NB4 (cell line): ENCODE results near the gene EGR1.

ENCODE experiments used
- DNase-seq: peaks from one replicate; pipeline ENCODE4 v3.0.0; 2010; ENCODE audit warnings: low read depth
- H3K4me3 ChIP-seq: one replicate; pipeline ENCODE4 v1.5.1; 2011; ENCODE audit warnings: mild to moderate bottlenecking, low read depth, low read length, moderate library complexity
- MAX ChIP-seq: IDR thresholded peaks from 2 replicates; pipeline ENCODE4 v1.6.1; 2011; ENCODE audit warnings: low read depth, low read length
- MYC ChIP-seq: IDR thresholded peaks from 2 replicates; pipeline ENCODE4 v1.6.1; 2011; ENCODE audit warnings: low read depth, low read length
- POLR2A ChIP-seq: IDR thresholded peaks from 2 replicates; pipeline ENCODE4 v1.6.1; 2011; ENCODE audit warnings: mild to moderate bottlenecking; ENCODE audit not compliant: insufficient read length; ENCODE audit errors: extremely low read depth
- TF ChIP-seq, protein P1 (sequence below): IDR thresholded peaks from one replicate; pipeline ENCODE4 v1.5.1; 2012; ENCODE audit warnings: low read depth, low read length

EGR1 gene

DNA sequence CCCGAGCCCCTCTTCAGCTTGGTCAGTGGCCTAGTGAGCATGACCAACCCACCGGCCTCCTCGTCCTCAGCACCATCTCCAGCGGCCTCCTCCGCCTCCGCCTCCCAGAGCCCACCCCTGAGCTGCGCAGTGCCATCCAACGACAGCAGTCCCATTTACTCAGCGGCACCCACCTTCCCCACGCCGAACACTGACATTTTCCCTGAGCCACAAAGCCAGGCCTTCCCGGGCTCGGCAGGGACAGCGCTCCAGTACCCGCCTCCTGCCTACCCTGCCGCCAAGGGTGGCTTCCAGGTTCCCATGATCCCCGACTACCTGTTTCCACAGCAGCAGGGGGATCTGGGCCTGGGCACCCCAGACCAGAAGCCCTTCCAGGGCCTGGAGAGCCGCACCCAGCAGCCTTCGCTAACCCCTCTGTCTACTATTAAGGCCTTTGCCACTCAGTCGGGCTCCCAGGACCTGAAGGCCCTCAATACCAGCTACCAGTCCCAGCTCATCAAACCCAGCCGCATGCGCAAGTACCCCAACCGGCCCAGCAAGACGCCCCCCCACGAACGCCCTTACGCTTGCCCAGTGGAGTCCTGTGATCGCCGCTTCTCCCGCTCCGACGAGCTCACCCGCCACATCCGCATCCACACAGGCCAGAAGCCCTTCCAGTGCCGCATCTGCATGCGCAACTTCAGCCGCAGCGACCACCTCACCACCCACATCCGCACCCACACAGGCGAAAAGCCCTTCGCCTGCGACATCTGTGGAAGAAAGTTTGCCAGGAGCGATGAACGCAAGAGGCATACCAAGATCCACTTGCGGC, 1.8 kb downstream of the EGR1 start:
- TF ChIP-seq MYC (no peak), POLR2A (peak; percentile 29)
- DNase-seq = no peak
- H3K4me3 ChIP-seq = peak overlapping the region; percentile 52

DNA sequence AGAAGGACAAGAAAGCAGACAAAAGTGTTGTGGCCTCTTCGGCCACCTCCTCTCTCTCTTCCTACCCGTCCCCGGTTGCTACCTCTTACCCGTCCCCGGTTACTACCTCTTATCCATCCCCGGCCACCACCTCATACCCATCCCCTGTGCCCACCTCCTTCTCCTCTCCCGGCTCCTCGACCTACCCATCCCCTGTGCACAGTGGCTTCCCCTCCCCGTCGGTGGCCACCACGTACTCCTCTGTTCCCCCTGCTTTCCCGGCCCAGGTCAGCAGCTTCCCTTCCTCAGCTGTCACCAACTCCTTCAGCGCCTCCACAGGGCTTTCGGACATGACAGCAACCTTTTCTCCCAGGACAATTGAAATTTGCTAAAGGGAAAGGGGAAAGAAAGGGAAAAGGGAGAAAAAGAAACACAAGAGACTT, 2.4 kb downstream of the EGR1 start:
- DNase-seq = no peak
- no peak for TF ChIP-seq POLR2A
- H3K4me3 ChIP-seq = no peak overlapping the region

GRCh38 chr5:138468133-138468965, 3.1 kb downstream of the EGR1 start:
- peak; percentile 39 for DNase-seq
- TF ChIP-seq MAX = no peak
- no peak for TF ChIP-seq POLR2A
- TF ChIP-seq, protein P1, sequence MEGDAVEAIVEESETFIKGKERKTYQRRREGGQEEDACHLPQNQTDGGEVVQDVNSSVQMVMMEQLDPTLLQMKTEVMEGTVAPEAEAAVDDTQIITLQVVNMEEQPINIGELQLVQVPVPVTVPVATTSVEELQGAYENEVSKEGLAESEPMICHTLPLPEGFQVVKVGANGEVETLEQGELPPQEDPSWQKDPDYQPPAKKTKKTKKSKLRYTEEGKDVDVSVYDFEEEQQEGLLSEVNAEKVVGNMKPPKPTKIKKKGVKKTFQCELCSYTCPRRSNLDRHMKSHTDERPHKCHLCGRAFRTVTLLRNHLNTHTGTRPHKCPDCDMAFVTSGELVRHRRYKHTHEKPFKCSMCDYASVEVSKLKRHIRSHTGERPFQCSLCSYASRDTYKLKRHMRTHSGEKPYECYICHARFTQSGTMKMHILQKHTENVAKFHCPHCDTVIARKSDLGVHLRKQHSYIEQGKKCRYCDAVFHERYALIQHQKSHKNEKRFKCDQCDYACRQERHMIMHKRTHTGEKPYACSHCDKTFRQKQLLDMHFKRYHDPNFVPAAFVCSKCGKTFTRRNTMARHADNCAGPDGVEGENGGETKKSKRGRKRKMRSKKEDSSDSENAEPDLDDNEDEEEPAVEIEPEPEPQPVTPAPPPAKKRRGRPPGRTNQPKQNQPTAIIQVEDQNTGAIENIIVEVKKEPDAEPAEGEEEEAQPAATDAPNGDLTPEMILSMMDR = no peak
- no peak for TF ChIP-seq MYC
- no peak overlapping the region for H3K4me3 ChIP-seq

GRCh38 chr5:138468966-138469539, 3.8 kb downstream of the EGR1 start:
- no peak overlapping the region for H3K4me3 ChIP-seq
- TF ChIP-seq MAX (no peak), POLR2A (no peak), MYC (no peak)
- TF ChIP-seq, protein P1 = no peak
- no peak for DNase-seq

- DNase-seq = no peak
- no peak overlapping the region for H3K4me3 ChIP-seq
- TF ChIP-seq MAX (no peak), MYC (no peak), POLR2A (peak; percentile 38)
- TF ChIP-seq, protein P1 = no peak
Observed at GRCh38 chr5:138469540-138470321, 4.5 kb downstream of the EGR1 start.

- DNase-seq = no peak
- TF ChIP-seq, protein P1 = no peak
- TF ChIP-seq POLR2A (no peak), MYC (no peak), MAX (no peak)
- no peak overlapping the region for H3K4me3 ChIP-seq
Observed at GRCh38 chr5:138470322-138471051, 5.2 kb downstream of the EGR1 start.
